Psoas muscle (tissue), 8 donors: ENCODE measurements around the gene C1orf53. TPM values are rescaled to one million over a fixed set of nuclear protein-coding genes. Genes with fewer than 3 reads are reported as not detected.

Source experiments
- ATAC-seq, 4 donors: fragments of 200-7000 bp; cut with Tn5 transposase; one replicate each; pipeline ENCODE4 v1.9.1; 2020; ENCODE audit warnings: moderate library complexity in 3 of 4, mild to moderate bottlenecking in 2 of 4
- DNase-seq, 2 donors: peaks; one replicate each; pipeline ENCODE4 v3.0.0-alpha.2; 2020
- H3K27ac ChIP-seq: fragments of 200-600 bp; one replicate; pipeline ENCODE4 v1.8.0; 2022
- H3K27me3 ChIP-seq, 3 donors: fragments of 200-600 bp in 1 of 3; one replicate each; pipeline versions ENCODE4 v1.6.1 to v1.8.0; 2013 to 2022; ENCODE audit warnings: low read length in 2 of 3, mild to moderate bottlenecking in 2 of 3, moderate library complexity in 1 of 3; ENCODE audit not compliant: insufficient read depth in 3 of 3
- H3K36me3 ChIP-seq, 2 donors: fragments of 200-600 bp in 1 of 2; one replicate each; pipeline versions ENCODE4 v1.6.1 to v1.8.0; 2013 to 2022; ENCODE audit warnings: low read depth in 1 of 2, mild to moderate bottlenecking in 1 of 2, moderate library complexity in 1 of 2; ENCODE audit not compliant: insufficient read depth in 1 of 2
- H3K4me1 ChIP-seq: fragments of 200-600 bp; one replicate; pipeline ENCODE4 v1.8.0; 2022
- H3K4me3 ChIP-seq: fragments of 200-600 bp; one replicate; pipeline ENCODE4 v1.8.0; 2022; ENCODE audit warnings: mild to moderate bottlenecking
- H3K9me3 ChIP-seq: fragments of 200-600 bp; one replicate; pipeline ENCODE4 v1.8.0; 2022
- WGBS, 3 donors: extraction: QIAGEN DNeasy Blood & Tissue Kit; methylation state at CpG; one replicate each; pipeline versions ENCODE4 v1.1.6 to v1.1.7; 2013; 5-methylcytosine and 5-hydroxymethylcytosine counted together
- intact Hi-C, 2 donors: fragments of 100-400 bp; cut with DNase I; formaldehyde crosslinking; loops; one replicate each; pipeline versions ENCODE4 v1.11.0 to v1.14.2; 2022
- polyA plus RNA-seq, 3 donors: library from polyadenylated mRNA; stranded (reverse); fragments of 200-250 nt; gene quantifications; one replicate each; pipeline ENCODE4 v1.2.3, GENCODE V29; 2013
- total RNA-seq, 4 donors: library from RNA; stranded (reverse); fragmentation: NEBNext Ultra II Directional in 2 of 4; extraction: Animal tissue kit (Norgen Biotek cat#: 25700) in 2 of 4; gene quantifications; one replicate each; pipeline versions ENCODE4 v1.2.1 to v1.2.4, GENCODE V29; 2021 to 2023
- TF ChIP-seq, protein P1 (sequence below): fragments of 200-600 bp; IDR thresholded peaks from one replicate; pipeline ENCODE4 v1.8.0; 2022; ENCODE audit warnings: antibody characterized with exemption
- donor health status: healthy with polysubstance abuse.
- donor health status: DM: no; HTN: no; CAD: no; lungs with moderate emphysema.
- donor health status: Bipolar disorder and iron deficiency.
- donor health status: healthy.
- donor health status: DM: yes; HTN: yes; CAD: no.
- donor health status: DM: no; HTN: no; CAD: no.
- donor health status: DM: no; HTN: no; CAD: no.
- donor health status: DM: yes; HTN: yes; CAD: no.

C1orf53 gene
- total and polyA plus RNA-seq, 7 donors, result 0.84 to 4.3 (median 2.5) TPM

DNA sequence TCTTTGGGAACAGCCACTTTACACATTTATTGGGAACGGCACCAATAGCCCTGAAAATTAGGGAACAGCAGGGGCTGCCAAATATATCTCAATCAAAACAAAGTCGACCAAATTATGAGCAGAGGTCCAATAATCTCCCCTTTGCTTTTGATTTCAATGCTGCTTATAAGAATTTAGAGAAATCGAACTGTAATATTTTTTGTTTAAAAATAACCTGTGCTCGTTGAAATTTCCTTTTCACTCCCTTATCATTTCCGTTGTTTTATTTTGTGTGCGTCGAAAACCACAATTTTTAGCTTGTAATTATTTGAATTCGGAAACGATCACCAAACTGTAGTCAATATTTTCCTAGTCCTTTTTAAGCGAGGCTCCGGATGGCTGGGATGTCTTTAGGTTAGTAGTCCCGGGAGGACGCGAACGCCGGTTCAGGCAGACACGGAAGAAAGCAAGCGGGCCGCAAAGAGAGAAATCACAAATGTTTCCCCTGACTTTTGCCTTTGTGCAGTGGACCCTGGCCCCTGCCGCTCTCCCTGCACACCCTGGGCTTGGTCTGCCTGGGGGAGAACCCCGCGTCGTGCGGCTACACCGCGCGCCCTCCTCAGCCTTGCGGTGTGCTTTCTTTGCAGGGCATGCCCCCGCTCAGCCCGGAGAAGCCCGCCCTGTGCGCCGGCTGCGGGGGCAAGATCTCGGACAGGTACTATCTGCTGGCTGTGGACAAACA lies 17.1 kb downstream of the C1orf53 start:
- no peak for ATAC-seq
- 9 to 15% (median 12%) methylated on average over 30 to 35 of the region's 35 CpGs for WGBS, 3 donors
- H3K9me3 ChIP-seq, result no peaks in the 10 kb centered on the region
- intact Hi-C loops, result loop anchor here (5.0 to 10.0 kb wide), 3 partner anchors 302 to 397 kb away; no protein-coding TSS in a partner anchor
- H3K27ac ChIP-seq, result no peak overlapping the region
- H3K4me1 ChIP-seq, result peaks cover 25% of the 10 kb centered on the region
- peaks cover 0 to 80% (median 56%) of the 10 kb centered on the region in 3 donors for H3K27me3 ChIP-seq
- DNase-seq, result no peak
- TF ChIP-seq, protein P1, sequence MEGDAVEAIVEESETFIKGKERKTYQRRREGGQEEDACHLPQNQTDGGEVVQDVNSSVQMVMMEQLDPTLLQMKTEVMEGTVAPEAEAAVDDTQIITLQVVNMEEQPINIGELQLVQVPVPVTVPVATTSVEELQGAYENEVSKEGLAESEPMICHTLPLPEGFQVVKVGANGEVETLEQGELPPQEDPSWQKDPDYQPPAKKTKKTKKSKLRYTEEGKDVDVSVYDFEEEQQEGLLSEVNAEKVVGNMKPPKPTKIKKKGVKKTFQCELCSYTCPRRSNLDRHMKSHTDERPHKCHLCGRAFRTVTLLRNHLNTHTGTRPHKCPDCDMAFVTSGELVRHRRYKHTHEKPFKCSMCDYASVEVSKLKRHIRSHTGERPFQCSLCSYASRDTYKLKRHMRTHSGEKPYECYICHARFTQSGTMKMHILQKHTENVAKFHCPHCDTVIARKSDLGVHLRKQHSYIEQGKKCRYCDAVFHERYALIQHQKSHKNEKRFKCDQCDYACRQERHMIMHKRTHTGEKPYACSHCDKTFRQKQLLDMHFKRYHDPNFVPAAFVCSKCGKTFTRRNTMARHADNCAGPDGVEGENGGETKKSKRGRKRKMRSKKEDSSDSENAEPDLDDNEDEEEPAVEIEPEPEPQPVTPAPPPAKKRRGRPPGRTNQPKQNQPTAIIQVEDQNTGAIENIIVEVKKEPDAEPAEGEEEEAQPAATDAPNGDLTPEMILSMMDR, result no peak
- no peak overlapping the region for H3K4me3 ChIP-seq
- no peaks in the 10 kb centered on the region for H3K36me3 ChIP-seq

GRCh38 chr1:197920067-197920396 lies 17.6 kb downstream of the C1orf53 start:
- DNase-seq (no peak), ATAC-seq (no peak)
- intact Hi-C loops, result loop anchor here (5.0 to 10.0 kb wide), 3 partner anchors 303 to 398 kb away; no protein-coding TSS in a partner anchor
- TF ChIP-seq, protein P1, result no peak
- 7 to 20% (median 15%) methylated on average over 11 of the region's 11 CpGs for WGBS, 3 donors
- H3K4me1 ChIP-seq, result peaks cover 25% of the 10 kb centered on the region
- no peaks in the 10 kb centered on the region for H3K36me3 ChIP-seq
- peaks cover 0 to 75% (median 51%) of the 10 kb centered on the region in 3 donors for H3K27me3 ChIP-seq
- no peak overlapping the region for H3K4me3 ChIP-seq
- no peak overlapping the region for H3K27ac ChIP-seq
- H3K9me3 ChIP-seq, result no peaks in the 10 kb centered on the region

DNA sequence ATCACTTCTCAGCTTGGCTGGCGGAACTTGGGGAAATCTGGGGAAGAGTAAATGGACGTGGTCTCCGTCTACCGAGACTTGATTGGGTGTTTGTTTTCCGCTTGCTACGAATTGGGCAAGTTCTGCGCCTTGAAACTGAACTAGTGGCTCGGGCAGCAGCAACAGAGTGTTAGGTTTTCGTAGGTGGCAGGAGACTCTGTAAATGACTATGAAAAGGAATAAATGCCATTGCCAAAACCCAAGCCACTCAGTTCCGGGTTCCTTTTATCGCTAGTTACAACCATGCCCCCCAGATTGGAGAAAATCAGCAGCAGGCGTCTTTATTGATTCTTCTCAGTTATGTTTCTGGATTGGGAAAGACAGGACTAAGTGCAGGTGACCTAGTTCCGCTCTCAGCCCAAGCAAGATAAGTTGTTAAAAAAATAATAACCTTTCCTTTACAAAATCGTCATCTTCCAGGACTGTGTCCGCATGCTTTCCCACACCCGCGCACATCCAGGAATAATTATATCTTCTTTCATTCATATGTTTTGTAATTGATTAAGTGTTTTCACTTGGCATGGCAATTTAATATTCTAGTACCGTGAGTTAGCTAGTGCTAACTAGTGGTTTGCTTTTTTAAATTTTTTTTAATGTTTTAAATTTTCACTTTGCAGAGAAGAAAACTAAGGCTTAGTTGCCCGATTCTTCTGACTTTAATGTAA lies 18.1 kb downstream of the C1orf53 start:
- 23 to 34% (median 28%) methylated on average over 19 of the region's 19 CpGs for WGBS, 3 donors
- ATAC-seq (no peak), DNase-seq (no peak)
- TF ChIP-seq, protein P1, result no peak
- H3K4me1 ChIP-seq, result peaks cover 24% of the 10 kb centered on the region
- peaks cover 0 to 70% (median 46%) of the 10 kb centered on the region in 3 donors for H3K27me3 ChIP-seq
- no peaks in the 10 kb centered on the region for H3K36me3 ChIP-seq
- H3K4me3 ChIP-seq, result no peak overlapping the region
- H3K27ac ChIP-seq, result no peak overlapping the region
- no peaks in the 10 kb centered on the region for H3K9me3 ChIP-seq
- intact Hi-C loops, result loop anchor here (5.0 to 10.0 kb wide), 3 partner anchors 303 to 398 kb away; no protein-coding TSS in a partner anchor

GRCh38 chr1:197921235-197922069 lies 19.0 kb downstream of the C1orf53 start:
- DNase-seq (no peak), ATAC-seq (no peak)
- H3K27me3 ChIP-seq, result peaks cover 0 to 61% (median 37%) of the 10 kb centered on the region in 3 donors

More at GRCh38 chr1:197921235-197922069, 19.0 kb downstream of the C1orf53 start:
- H3K4me1 ChIP-seq, result peaks cover 15% of the 10 kb centered on the region
- no peaks in the 10 kb centered on the region for H3K36me3 ChIP-seq
- TF ChIP-seq, protein P1, result no peak
- no peak overlapping the region for H3K4me3 ChIP-seq
- intact Hi-C loops, result loop anchor here (5.0 to 10.0 kb wide), 3 partner anchors 304 to 399 kb away; no protein-coding TSS in a partner anchor
- no peak overlapping the region for H3K27ac ChIP-seq
- no peaks in the 10 kb centered on the region for H3K9me3 ChIP-seq
- 26 to 31% (median 31%) methylated on average over 33 of the region's 33 CpGs for WGBS, 3 donors
